HepG2 (cell line): Measurements from ENCODE around the gene OR6S1. TPM values are rescaled to one million over a fixed set of nuclear protein-coding genes. Genes with fewer than 3 reads are reported as not detected.

Experiments used
- ATAC-seq: fragments of 200-7000 bp; cut with Tn5 transposase; 3 replicates; pipeline ENCODE4 v1.9.1; 2020; ENCODE audit warnings: mild to moderate bottlenecking, moderate library complexity
- Bru-seq: library from RNA; stranded (reverse); fragments of 400-500 nt; gene quantifications from one replicate; lab custom pipeline; 2021; lab: Mats Ljungman, UMichigan
- BruChase-seq, 2 experiments: library from RNA; stranded (reverse); fragments of 400-500 nt; gene quantifications; one replicate each; lab custom pipeline; 2021; lab: Mats Ljungman, UMichigan
- BruUV-seq: library from RNA; stranded (reverse); fragments of 400-500 nt; replicated peaks from 2 replicates; lab custom pipeline; 2021; lab: Mats Ljungman, UMichigan
- CTCF ChIA-PET: fragments of 300-600 bp; formaldehyde crosslinking; extraction: SDS; loops from one replicate; lab custom pipeline; 2021; ENCODE audit warnings: low total read pairs, inconsistent platforms, low intra/inter-chr PET ratio; lab: Yijun Ruan, JAX
- POLR2A ChIA-PET: fragments of 350-600 bp; sonication (Branson Sonifier 250); formaldehyde crosslinking; loops from one replicate; lab custom pipeline; 2020; ENCODE audit warnings: antibody characterized with exemption, inconsistent platforms; lab: Yijun Ruan, JAX
- DNase-seq: peaks from one replicate; pipeline ENCODE4 v3.0.0-alpha.2; 2015; ENCODE audit warnings: low spot score
- FAIRE-seq: peaks from 3 replicates; lab custom pipeline; 2011; peaks lifted over from hg19 to GRCh38; lab: Jason Lieb, UNC
- H2AFZ ChIP-seq: one replicate; pipeline ENCODE4 v1.6.1; 2011; ENCODE audit warnings: low read length, inconsistent platforms
- H3K27ac ChIP-seq: fragments of 300-600 bp; 3 replicates; pipeline ENCODE4 v1.8.0; 2011; ENCODE audit warnings: mixed run types, mild to moderate bottlenecking, mixed read lengths, low read length, inconsistent platforms; ENCODE audit not compliant: insufficient read depth; ENCODE audit errors: extremely low read length
- H3K27me3 ChIP-seq, 2 experiments: fragments of 200-600 bp in 1 of 2; 2 replicates in 1 of 2; 3 replicates in 1 of 2; pipeline versions ENCODE4 v1.6.0 to v1.8.0; 2011; ENCODE audit warnings: low read length in 2 of 2, mild to moderate bottlenecking in 2 of 2, moderate library complexity in 2 of 2, inconsistent platforms in 1 of 2; ENCODE audit not compliant: insufficient read depth in 2 of 2, control insufficient read depth in 1 of 2
- H3K36me3 ChIP-seq, 2 experiments: fragments of 200-600 bp in 1 of 2; replicated peaks in 1 of 2; 2 replicates in 1 of 2; 3 replicates in 1 of 2; pipeline versions ENCODE4 v1.5.1 to v1.8.0; 2011; ENCODE audit warnings: low read length in 2 of 2, inconsistent platforms in 1 of 2; ENCODE audit not compliant: insufficient read depth in 2 of 2, control insufficient read depth in 1 of 2
- H3K4me1 ChIP-seq: 2 replicates; pipeline ENCODE4 v1.5.1; 2012; ENCODE audit warnings: low read length, inconsistent platforms; ENCODE audit not compliant: insufficient read depth
- H3K4me2 ChIP-seq: 2 replicates; pipeline ENCODE4 v1.6.0; 2011; ENCODE audit warnings: low read depth, low read length, inconsistent platforms
- H3K4me3 ChIP-seq, 3 experiments: fragments of 200-600 bp in 1 of 3; sonication (generic), shearing (Covaris generic) in 1 of 3; replicated peaks in 1 of 3; 2 replicates each; pipeline ENCODE4 v1.5.1; 2011 to 2016; ENCODE audit warnings: low read length in 3 of 3, inconsistent platforms in 2 of 3, low read depth in 2 of 3, mild to moderate bottlenecking in 2 of 3, control low read depth in 1 of 3, mixed read lengths in 1 of 3; ENCODE audit not compliant: insufficient read depth in 1 of 3
- H3K79me2 ChIP-seq: one replicate; pipeline ENCODE4 v1.6.1; 2011; ENCODE audit warnings: low read length, inconsistent platforms; ENCODE audit not compliant: insufficient read depth
- H3K9ac ChIP-seq: 2 replicates; pipeline ENCODE4 v1.6.0; 2011; ENCODE audit warnings: mild to moderate bottlenecking, low read depth, low read length, inconsistent platforms; ENCODE audit not compliant: insufficient read depth
- H3K9me3 ChIP-seq: 2 replicates; pipeline ENCODE4 v1.5.1; 2012; ENCODE audit warnings: mild to moderate bottlenecking, low read length
- H4K20me1 ChIP-seq: 2 replicates; pipeline ENCODE4 v1.6.0; 2011; ENCODE audit warnings: inconsistent platforms, mild to moderate bottlenecking, low read length, moderate library complexity; ENCODE audit not compliant: insufficient read depth
- BCLAF1 ChIP-seq: fragments of 450-650 bp; IDR thresholded peaks from 2 replicates; pipeline ENCODE4 v1.6.1; 2017; ENCODE audit warnings: mild to moderate bottlenecking
- ELF3 ChIP-seq: IDR thresholded peaks from 2 replicates; pipeline ENCODE4 v1.6.1; 2016; ENCODE audit warnings: missing genetic modification reagents, missing compliant biosample characterization
- FOXO4 ChIP-seq: sonication (generic); formaldehyde crosslinking; conservative IDR thresholded peaks from 2 replicates; pipeline ENCODE4 v1.8.1; 2023; ENCODE audit warnings: missing genetic modification reagents
- REST ChIP-seq, 2 experiments: IDR thresholded peaks; 2 replicates each; pipeline ENCODE4 v1.6.1; 2011 to 2012; ENCODE audit warnings: low read length in 2 of 2, borderline replicate concordance in 1 of 2, low read depth in 1 of 2, mild to moderate bottlenecking in 1 of 2, moderate library complexity in 1 of 2
- ZBTB20 ChIP-seq: sonication (generic); formaldehyde crosslinking; IDR thresholded peaks from 2 replicates; pipeline ENCODE4 v1.8.1; 2023; ENCODE audit warnings: missing genetic modification reagents, low read depth, mild to moderate bottlenecking, borderline replicate concordance
- ZBTB21 ChIP-seq: sonication (generic); formaldehyde crosslinking; IDR thresholded peaks from 2 replicates; pipeline ENCODE4 v1.4.0; 2020; ENCODE audit warnings: missing genetic modification reagents
- ZNF724P ChIP-seq: sonication (generic); formaldehyde crosslinking; IDR thresholded peaks from 2 replicates; pipeline ENCODE4 v1.8.0; 2022; ENCODE audit warnings: missing genetic modification reagents, borderline replicate concordance
- WGBS: methylation state at CpG from one replicate; pipeline ENCODE4 v1.1.6; 2017; ENCODE audit warnings: low lambda C conversion rate; 5-methylcytosine and 5-hydroxymethylcytosine counted together
- in situ Hi-C: cut with HindIII; loops from 2 replicates; pipeline ENCODE4 v1.10.0; 2017; ENCODE audit warnings: low pct_unique_long_range_greater_than_20kb; ENCODE audit not compliant: extremely low pct_ligation_motif_present
- intact Hi-C: fragments of 100-400 bp; cut with micrococcal nuclease; formaldehyde crosslinking; loops from one replicate; pipeline ENCODE4 v1.10.0; 2022; ENCODE audit not compliant: unreplicated experiment
- long read RNA-seq, 2 experiments: library from RNA in 1 of 2; library from polyadenylated mRNA in 1 of 2; stranded (forward) in 1 of 2; unstranded in 1 of 2; transcript quantifications; one replicate each; pipeline ENCODE4 v2.0.0, GENCODE V29; 2019 to 2022
- polyA minus RNA-seq, 3 experiments: library from RNA; depleted of rRNA, polyadenylated mRNA; stranded (reverse); fragments of >200 nt; gene quantifications; 2 replicates each; pipeline ENCODE4 v1.2.3, GENCODE V29; 2011; ENCODE audit warnings: low replicate concordance in 1 of 3
- polyA plus RNA-seq, 8 experiments: library from polyadenylated mRNA; depleted of rRNA in 3 of 8; stranded (reverse) in 7 of 8; unstranded in 1 of 8; fragments of >200 nt; fragmentation: Illumina TruSeq in 4 of 8; extraction: Trizol in 4 of 8; gene quantifications; 2 replicates each; pipeline versions ENCODE4 v1.2.1 to v1.2.3, GENCODE V29; 2011 to 2016; ENCODE audit warnings: low read depth in 4 of 8, missing spikeins in 1 of 8, mixed read lengths in 1 of 8; ENCODE audit not compliant: insufficient read depth in 1 of 8
- total RNA-seq, 5 experiments: library from RNA; depleted of rRNA; stranded (reverse); fragments of >200 nt; fragmentation: Illumina TruSeq; extraction: Trizol; gene quantifications; 2 replicates each; pipeline ENCODE4 v1.2.3, GENCODE V29; 2016; ENCODE audit warnings: low read depth in 1 of 5

The OR6S1 gene
- total RNA-seq (2016; rRNA removed; fragmentation: Illumina TruSeq; extraction: Trizol): not detected in 2 replicates
- total RNA-seq (2016; cell fraction: cytosol; rRNA removed; fragmentation: Illumina TruSeq; extraction: Trizol; ENCODE audit: low read depth): not detected in 2 replicates
- total RNA-seq (2016; cell fraction: insoluble cytoplasmic fraction; rRNA removed; fragmentation: Illumina TruSeq; extraction: Trizol): not detected in 2 replicates
- total RNA-seq (2016; cell fraction: membrane; rRNA removed; fragmentation: Illumina TruSeq; extraction: Trizol): not detected in 2 replicates
- total RNA-seq (2016; cell fraction: nucleus; rRNA removed; fragmentation: Illumina TruSeq; extraction: Trizol): not detected in 2 replicates
- polyA plus RNA-seq (2011; rRNA removed): 0.09 TPM in 1 of 2 replicates, not detected in the other
- not detected in 2 replicates for polyA plus RNA-seq (2011; cell fraction: cytosol; rRNA removed)
- polyA plus RNA-seq (2011; cell fraction: nucleus; rRNA removed): 0.18 and 0.38 TPM in 2 replicates
- polyA plus RNA-seq (2012): not detected in 2 replicates
- polyA plus RNA-seq (2016; cell fraction: cytosol; fragmentation: Illumina TruSeq; extraction: Trizol; ENCODE audit: low read depth): not detected in 2 replicates
- not detected in 2 replicates for polyA plus RNA-seq (2016; cell fraction: insoluble cytoplasmic fraction; fragmentation: Illumina TruSeq; extraction: Trizol; ENCODE audit: low read depth)
- polyA plus RNA-seq (2016; cell fraction: membrane; fragmentation: Illumina TruSeq; extraction: Trizol; ENCODE audit: low read depth): not detected in 2 replicates
- not detected in 2 replicates for polyA plus RNA-seq (2016; cell fraction: nucleus; fragmentation: Illumina TruSeq; extraction: Trizol; ENCODE audit: insufficient read depth, low read depth)
- polyA minus RNA-seq (2011; rRNA and poly(A)+ RNA removed; ENCODE audit: low replicate concordance): 0.26 and 0.50 TPM in 2 replicates
- polyA minus RNA-seq (2011; cell fraction: cytosol; rRNA and poly(A)+ RNA removed): not detected in 2 replicates
- polyA minus RNA-seq (2011; cell fraction: nucleus; rRNA and poly(A)+ RNA removed): not detected in 2 replicates
- not detected for Bru-seq, nascent RNA
- BruChase-seq, experiment 1, labeled RNA remaining after a 6-hour chase: percentile 26 among the genes with signal in this experiment
- BruChase-seq, experiment 2, labeled RNA remaining after a 2-hour chase: not detected
- long read RNA-seq, experiment 1: 0 reads
- long read RNA-seq, experiment 2: 0 reads

- H4K20me1 ChIP-seq: no peaks in the 10 kb centered on the region
- CTCF ChIA-PET: no interaction called here
- ATAC-seq: no peak
- no peak for DNase-seq
- H3K79me2 ChIP-seq: no peaks in the 10 kb centered on the region
- no peak within 1 kb of the TSS for H3K4me3 ChIP-seq
- in situ Hi-C loops (no loop called here), intact Hi-C loops (no loop called here)
- H3K4me2 ChIP-seq: no peak within 1 kb of the TSS
- POLR2A ChIA-PET: no interaction called here
- H3K4me1 ChIP-seq: no peaks in the 10 kb centered on the region
- no peak for FAIRE-seq
- no peak within 1 kb of the TSS for H3K27ac ChIP-seq
- no TSS peak for BruUV-seq
- no peaks in the 10 kb centered on the region for H3K9me3 ChIP-seq
- no peak within 1 kb of the TSS for H3K9ac ChIP-seq
- H3K27me3 ChIP-seq: peaks cover 0 to 6% of the 10 kb centered on the region in 2 experiments; a peak in 2 of 5 replicates
- H2AFZ ChIP-seq: no peak within 1 kb of the TSS
- H3K36me3 ChIP-seq: no peaks in the 10 kb centered on the region
- WGBS: 55% methylated on average over 2 of the region's 2 CpGs
- no peak for TF ChIP-seq BCLAF1
- no peak for TF ChIP-seq REST (IDR thresholded peaks at IDR 0.05; ENCODE audit: borderline replicate concordance in 1 of 2, low read depth in 1 of 2, low read length in 2 of 2)
- TF ChIP-seq ZBTB21 (CRISPR knock-in tag): no peak
- TF ChIP-seq ELF3 (CRISPR knock-in tag): no peak
- TF ChIP-seq ZNF724P (CRISPR knock-in tag): no peak
- no peak for TF ChIP-seq ZBTB20
- no peak for TF ChIP-seq FOXO4
These were observed at the start of gene OR6S1 for GRCh38 chr14:20641591-20641990. Gene OR6S1 (minus strand): TSS chr14:20641691. CDS start chr14:20641691, 0 bp downstream.
